H1 (cell line): ENCODE results near the gene CTSA. TPM values are rescaled to one million over a fixed set of nuclear protein-coding genes. Genes with fewer than 3 reads are reported as not detected.
A peak's percentile ranks its signal among the peaks of the same experiment; 100 is the strongest.

Experiments used
- BACH1 ChIP-seq: IDR thresholded peaks from 2 replicates; pipeline ENCODE4 v1.6.1; 2012; ENCODE audit warnings: low read length, improper control_type of control experiment
- EGR1 ChIP-seq: IDR thresholded peaks from 2 replicates; pipeline ENCODE4 v1.6.1; 2011; ENCODE audit warnings: low read depth, low read length, borderline replicate concordance
- KDM5A ChIP-seq: fragments of 200-600 bp; IDR thresholded peaks from 2 replicates; pipeline ENCODE4 v1.7.1; 2012; ENCODE audit warnings: mild to moderate bottlenecking, low read length, inconsistent platforms, mixed read lengths
- MAFK ChIP-seq: IDR thresholded peaks from 2 replicates; pipeline ENCODE4 v1.6.1; 2012; ENCODE audit warnings: low read depth, mild to moderate bottlenecking, improper control_type of control experiment, low read length
- POLR2A ChIP-seq, 2 experiments: IDR thresholded peaks; 1 replicate in 1 of 2; 2 replicates in 1 of 2; pipeline ENCODE4 v1.6.1; 2011; ENCODE audit warnings: low read depth in 2 of 2, low read length in 2 of 2, mild to moderate bottlenecking in 2 of 2; ENCODE audit errors: control extremely low read depth in 1 of 2
- RAD21 ChIP-seq, 2 experiments: IDR thresholded peaks in 1 of 2; conservative IDR thresholded peaks in 1 of 2; 2 replicates each; pipeline ENCODE4 v1.6.1; 2011; ENCODE audit warnings: low read depth in 2 of 2, low read length in 2 of 2, improper control_type of control experiment in 1 of 2, inconsistent platforms in 1 of 2, mild to moderate bottlenecking in 1 of 2, moderate library complexity in 1 of 2
- RXRA ChIP-seq: IDR thresholded peaks from 2 replicates; pipeline ENCODE4 v1.6.1; 2011; ENCODE audit warnings: low read depth, mild to moderate bottlenecking, low read length, moderate library complexity; ENCODE audit not compliant: insufficient read depth
- SP1 ChIP-seq: IDR thresholded peaks from 2 replicates; pipeline ENCODE4 v1.6.1; 2011; ENCODE audit warnings: low read depth, low read length
- TAF1 ChIP-seq: IDR thresholded peaks from 2 replicates; pipeline ENCODE4 v1.6.1; 2011; ENCODE audit warnings: mild to moderate bottlenecking, low read depth, low read length
- YY1 ChIP-seq: IDR thresholded peaks from 2 replicates; pipeline ENCODE4 v1.6.1; 2011; ENCODE audit warnings: low read depth, mild to moderate bottlenecking, low read length
- polyA plus RNA-seq, 7 experiments: library from polyadenylated mRNA; depleted of rRNA in 3 of 7; stranded (reverse) in 5 of 7; unstranded in 2 of 7; fragments of >200 nt in 5 of 7; fragments of 200-250 nt in 2 of 7; gene quantifications; 1 replicate in 5 of 7; 2 replicates in 1 of 7; 4 replicates in 1 of 7; pipeline versions ENCODE4 v1.2.1 to v1.2.3, GENCODE V29; 2011 to 2013; ENCODE audit warnings: missing spikeins in 2 of 7, mixed read lengths in 2 of 7
- total RNA-seq: library from RNA; stranded (reverse); fragmentation: NEBNext Ultra II Directional; extraction: Animal tissue kit (Norgen Biotek cat#: 25700); gene quantifications from 2 replicates; pipeline ENCODE4 v1.2.1, GENCODE V29; 2021
- TF ChIP-seq, protein P1 (sequence below), 3 experiments: IDR thresholded peaks; 1 replicate in 2 of 3; 2 replicates in 1 of 3; pipeline versions ENCODE4 v1.5.1 to v1.6.1; 2011; ENCODE audit warnings: low read length in 3 of 3, mild to moderate bottlenecking in 3 of 3, inconsistent platforms in 2 of 3, low read depth in 1 of 3, moderate library complexity in 1 of 3; ENCODE audit not compliant: insufficient read depth in 1 of 3; ENCODE audit errors: control extremely low read depth in 1 of 3

The CTSA gene
- total and polyA plus RNA-seq, 2 of the 8 experiments (the other 6 are each of a cell fraction or from before 2014, with no cell fraction given): 49.7 to 74.0 TPM

DNA sequence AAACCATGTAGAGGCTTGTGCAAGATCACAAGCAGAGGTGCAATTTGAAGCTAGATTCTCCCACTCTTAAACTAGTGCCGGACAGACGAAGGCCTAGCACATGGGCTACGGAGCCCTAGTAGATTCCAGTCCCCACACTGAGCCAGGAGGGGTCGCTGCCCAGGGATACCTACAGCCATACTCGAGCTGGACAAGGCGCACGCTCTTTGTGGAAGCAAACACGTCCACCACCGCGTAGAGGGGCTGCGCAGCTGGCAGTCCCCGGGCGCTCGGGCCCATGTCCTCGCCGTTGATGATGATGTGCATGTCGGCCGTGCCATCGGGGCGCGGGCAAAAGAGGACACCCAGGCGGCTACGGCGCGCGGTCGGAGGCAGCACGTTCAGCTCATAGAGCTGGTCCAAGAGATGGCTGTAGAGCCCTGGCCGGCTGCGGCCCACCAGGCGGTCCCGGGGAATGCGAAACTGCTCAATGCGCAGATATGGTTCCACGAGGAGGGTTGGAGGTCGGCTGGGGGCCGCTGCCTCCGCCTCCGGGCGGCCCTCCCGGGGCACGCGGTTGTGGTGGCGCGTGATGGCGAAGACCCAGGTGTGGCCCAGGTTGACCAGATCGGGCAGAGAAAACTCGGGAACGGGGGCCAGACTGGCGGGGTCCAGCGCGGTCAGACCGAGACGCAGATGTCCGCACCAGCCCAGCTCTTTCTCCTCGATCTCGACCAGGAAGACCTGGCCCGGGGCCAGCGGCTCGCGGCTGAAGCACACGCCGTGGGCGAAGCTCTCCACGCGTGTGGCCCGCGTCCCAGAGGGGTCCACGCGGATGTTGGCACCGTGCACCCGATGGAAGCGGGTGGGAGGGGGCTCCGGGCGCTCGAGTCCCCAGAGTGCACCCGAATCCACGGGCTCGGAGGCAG is 804 bp upstream of the CTSA start (continued):
- TF ChIP-seq, protein P1, sequence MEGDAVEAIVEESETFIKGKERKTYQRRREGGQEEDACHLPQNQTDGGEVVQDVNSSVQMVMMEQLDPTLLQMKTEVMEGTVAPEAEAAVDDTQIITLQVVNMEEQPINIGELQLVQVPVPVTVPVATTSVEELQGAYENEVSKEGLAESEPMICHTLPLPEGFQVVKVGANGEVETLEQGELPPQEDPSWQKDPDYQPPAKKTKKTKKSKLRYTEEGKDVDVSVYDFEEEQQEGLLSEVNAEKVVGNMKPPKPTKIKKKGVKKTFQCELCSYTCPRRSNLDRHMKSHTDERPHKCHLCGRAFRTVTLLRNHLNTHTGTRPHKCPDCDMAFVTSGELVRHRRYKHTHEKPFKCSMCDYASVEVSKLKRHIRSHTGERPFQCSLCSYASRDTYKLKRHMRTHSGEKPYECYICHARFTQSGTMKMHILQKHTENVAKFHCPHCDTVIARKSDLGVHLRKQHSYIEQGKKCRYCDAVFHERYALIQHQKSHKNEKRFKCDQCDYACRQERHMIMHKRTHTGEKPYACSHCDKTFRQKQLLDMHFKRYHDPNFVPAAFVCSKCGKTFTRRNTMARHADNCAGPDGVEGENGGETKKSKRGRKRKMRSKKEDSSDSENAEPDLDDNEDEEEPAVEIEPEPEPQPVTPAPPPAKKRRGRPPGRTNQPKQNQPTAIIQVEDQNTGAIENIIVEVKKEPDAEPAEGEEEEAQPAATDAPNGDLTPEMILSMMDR (IDR thresholded peaks at IDR 0.05; ENCODE audit: control extremely low read depth in 1 of 3, insufficient read depth in 1 of 3, low read depth in 1 of 3, low read length in 3 of 3): peak; percentile 62 to 89 (median 87)
- TF ChIP-seq SP1: no peak
- TF ChIP-seq RXRA: no peak
- TF ChIP-seq TAF1: peak; percentile 63; the same call in 1 of the 2 replicates
- TF ChIP-seq EGR1: no peak
- peak in 1 of 2 experiments; percentile 65; a peak in 2 of 3 replicates for TF ChIP-seq POLR2A (IDR thresholded peaks at IDR 0.05; ENCODE audit: control extremely low read depth in 1 of 2, low read depth in 2 of 2, low read length in 2 of 2)
- no peak for TF ChIP-seq BACH1
- TF ChIP-seq MAFK: no peak
- peak; percentile 29 to 63 for TF ChIP-seq RAD21 (IDR thresholded peaks at IDR 0.05 in 1 of 2, conservative IDR thresholded peaks at IDR 0.05 in 1 of 2; ENCODE audit: low read depth in 2 of 2, low read length in 2 of 2)
- no peak for TF ChIP-seq KDM5A
- TF ChIP-seq YY1: no peak; the same call in 1 of the 2 replicates
